HepG2 (cell line): ENCODE measurements around the gene PDE9A. TPM values are rescaled to one million over a fixed set of nuclear protein-coding genes. Genes with fewer than 3 reads are reported as not detected.
"Not testable (repeated sequence)": the region's sequence is repeated elsewhere in the genome, so short reads cannot be mapped to it uniquely, and the experiment has no call there.

ENCODE experiments used
- ARID3A ChIP-seq: IDR thresholded peaks from 2 replicates; pipeline ENCODE4 v1.6.1; 2012; ENCODE audit warnings: low read depth, low read length, improper control_type of control experiment
- ASH2L ChIP-seq: fragments of 300-600, 200-600 bp; sonication (generic); IDR thresholded peaks from 2 replicates; pipeline ENCODE4 v1.7.0; 2017; ENCODE audit warnings: low read depth, mild to moderate bottlenecking, moderate library complexity, mixed read lengths, low read length; ENCODE audit not compliant: insufficient read length
- ATF3 ChIP-seq: sonication (generic); formaldehyde crosslinking; IDR thresholded peaks from 2 replicates; pipeline ENCODE4 v1.4.0; 2020; ENCODE audit warnings: missing genetic modification reagents
- CBX5 ChIP-seq: sonication (generic); formaldehyde crosslinking; IDR thresholded peaks from 2 replicates; pipeline ENCODE4 v1.4.0; 2020; ENCODE audit warnings: missing genetic modification reagents, borderline replicate concordance
- ERF ChIP-seq: IDR thresholded peaks from 2 replicates; pipeline ENCODE4 v1.6.1; 2018; ENCODE audit warnings: missing biosample characterization, missing genetic modification reagents
- FOXO1 ChIP-seq: sonication (generic); formaldehyde crosslinking; IDR thresholded peaks from 2 replicates; pipeline ENCODE4 v1.4.0; 2020; ENCODE audit warnings: missing genetic modification reagents
- FOXP1 ChIP-seq, 2 experiments: fragments of 450-650 bp in 1 of 2; IDR thresholded peaks; 2 replicates each; pipeline ENCODE4 v1.6.1; 2017 to 2018; ENCODE audit warnings: antibody characterized with exemption in 1 of 2
- GABPB1 ChIP-seq: IDR thresholded peaks from 2 replicates; pipeline ENCODE4 v1.6.1; 2016; ENCODE audit warnings: mild to moderate bottlenecking, missing genetic modification reagents, moderate library complexity, missing compliant biosample characterization
- HMGXB4 ChIP-seq, 2 experiments: sonication (generic) in 1 of 2; formaldehyde crosslinking in 1 of 2; IDR thresholded peaks; 2 replicates each; pipeline versions ENCODE4 v1.4.0 to v1.6.1; 2018 to 2020; ENCODE audit warnings: missing genetic modification reagents in 2 of 2, borderline replicate concordance in 1 of 2, low read depth in 1 of 2, mild to moderate bottlenecking in 1 of 2, missing biosample characterization in 1 of 2
- HNF1A ChIP-seq, 2 experiments: sonication (generic) in 1 of 2; formaldehyde crosslinking in 1 of 2; IDR thresholded peaks; 2 replicates each; pipeline versions ENCODE4 v1.4.0 to v1.6.1; 2016 to 2020; ENCODE audit warnings: borderline replicate concordance in 1 of 2, low read depth in 1 of 2, mild to moderate bottlenecking in 1 of 2, missing genetic modification reagents in 1 of 2
- NFIC ChIP-seq: IDR thresholded peaks from 2 replicates; pipeline ENCODE4 v1.6.1; 2012; ENCODE audit warnings: mild to moderate bottlenecking, low read length, inconsistent platforms
- ONECUT2 ChIP-seq: sonication (generic); formaldehyde crosslinking; IDR thresholded peaks from 2 replicates; pipeline ENCODE4 v1.4.0; 2020; ENCODE audit warnings: missing genetic modification reagents
- RXRA ChIP-seq: sonication (generic); formaldehyde crosslinking; IDR thresholded peaks from 2 replicates; pipeline ENCODE4 v1.5.1; 2020; ENCODE audit warnings: missing genetic modification reagents
- SMAD3 ChIP-seq: sonication (generic); formaldehyde crosslinking; IDR thresholded peaks from 2 replicates; pipeline ENCODE4 v1.4.0; 2020; ENCODE audit warnings: missing genetic modification reagents
- ZBTB49 ChIP-seq: sonication (generic); formaldehyde crosslinking; IDR thresholded peaks from 2 replicates; pipeline ENCODE4 v1.4.0; 2020; ENCODE audit warnings: missing genetic modification reagents, borderline replicate concordance
- ZNF451 ChIP-seq: sonication (generic); formaldehyde crosslinking; IDR thresholded peaks from 2 replicates; pipeline ENCODE4 v1.5.0; 2020; ENCODE audit warnings: mild to moderate bottlenecking, missing genetic modification reagents
- ZNF891 ChIP-seq: sonication (generic); formaldehyde crosslinking; IDR thresholded peaks from 2 replicates; pipeline ENCODE4 v1.5.0; 2020; ENCODE audit warnings: mild to moderate bottlenecking, missing genetic modification reagents
- polyA plus RNA-seq, 8 experiments: library from polyadenylated mRNA; depleted of rRNA in 3 of 8; stranded (reverse) in 7 of 8; unstranded in 1 of 8; fragments of >200 nt; fragmentation: Illumina TruSeq in 4 of 8; extraction: Trizol in 4 of 8; gene quantifications; 2 replicates each; pipeline versions ENCODE4 v1.2.1 to v1.2.3, GENCODE V29; 2011 to 2016; ENCODE audit warnings: low read depth in 4 of 8, missing spikeins in 1 of 8, mixed read lengths in 1 of 8; ENCODE audit not compliant: insufficient read depth in 1 of 8
- total RNA-seq, 5 experiments: library from RNA; depleted of rRNA; stranded (reverse); fragments of >200 nt; fragmentation: Illumina TruSeq; extraction: Trizol; gene quantifications; 2 replicates each; pipeline ENCODE4 v1.2.3, GENCODE V29; 2016; ENCODE audit warnings: low read depth in 1 of 5

Gene PDE9A
- total and polyA plus RNA-seq, 2 of the 13 experiments (the other 11 are each of a cell fraction or from before 2014, with no cell fraction given), result 4.6 to 19.7 TPM

- TF ChIP-seq HNF1A (IDR thresholded peaks at IDR 0.05; ENCODE audit: low read depth) (peak; percentile 58; the same call in 1 of the 2 replicates), HNF1A (CRISPR knock-in tag; IDR thresholded peaks at IDR 0.05; ENCODE audit: borderline replicate concordance) (peak; percentile 52; the same call in 1 of the 2 replicates), GABPB1 (CRISPR knock-in tag) (peak; percentile 49), ZNF451 (CRISPR knock-in tag) (0 out of 2 replicates have a peak, but pooled peaks have one; percentile 58), HMGXB4 (CRISPR knock-in tag; IDR thresholded peaks at IDR 0.05; ENCODE audit: borderline replicate concordance in 1 of 2, low read depth in 1 of 2) (0 out of 4 replicates have a peak, but pooled peaks of 1 of the 2 experiments have one; percentile 19), ONECUT2 (CRISPR knock-in tag) (peak; percentile 20; the same call in 1 of the 2 replicates), FOXP1 (CRISPR knock-in tag; IDR thresholded peaks at IDR 0.05) (peak; percentile 63; the same call in 1 of the 2 replicates), ERF (CRISPR knock-in tag) (0 out of 2 replicates have a peak, but pooled peaks have one; percentile 22), RXRA (CRISPR knock-in tag) (peak; percentile 57; the same call in 1 of the 2 replicates), ATF3 (CRISPR knock-in tag) (peak; percentile 94), ARID3A (0 out of 2 replicates have a peak, but pooled peaks have one; percentile 44), ZNF891 (CRISPR knock-in tag) (0 out of 2 replicates have a peak, but pooled peaks have one; percentile 38), ASH2L (peak; percentile 29), NFIC (peak; percentile 63; the same call in 1 of the 2 replicates), CBX5 (CRISPR knock-in tag) (peak; percentile 67; the same call in 1 of the 2 replicates), SMAD3 (peak; percentile 61; the same call in 1 of the 2 replicates), ZBTB49 (0 out of 2 replicates have a peak, but pooled peaks have one; percentile 23), FOXO1 (CRISPR knock-in tag) (peak; percentile 62)
- not testable (repeated sequence) for TF ChIP-seq FOXP1 (IDR thresholded peaks at IDR 0.05)
Observed at GRCh38 chr21:42715427-42715826, 62.0 kb downstream of the PDE9A start (continued).
